GM20000 (cell line): ENCODE measurements around the gene GRIP1.

ENCODE experiments used
- DNase-seq: peaks from one replicate; pipeline ENCODE4 v3.0.0; 2012; ENCODE audit warnings: low spot score
- TF ChIP-seq, protein P1 (sequence below): IDR thresholded peaks from 2 replicates; pipeline ENCODE4 v1.5.1; 2012; ENCODE audit warnings: mild to moderate bottlenecking, control low read depth; ENCODE audit errors: extremely low read depth, missing control alignments

GRIP1 gene

GRCh38 chr12:66538970-66539369, 139.9 kb downstream of the GRIP1 start:
- no peak for DNase-seq

DNA sequence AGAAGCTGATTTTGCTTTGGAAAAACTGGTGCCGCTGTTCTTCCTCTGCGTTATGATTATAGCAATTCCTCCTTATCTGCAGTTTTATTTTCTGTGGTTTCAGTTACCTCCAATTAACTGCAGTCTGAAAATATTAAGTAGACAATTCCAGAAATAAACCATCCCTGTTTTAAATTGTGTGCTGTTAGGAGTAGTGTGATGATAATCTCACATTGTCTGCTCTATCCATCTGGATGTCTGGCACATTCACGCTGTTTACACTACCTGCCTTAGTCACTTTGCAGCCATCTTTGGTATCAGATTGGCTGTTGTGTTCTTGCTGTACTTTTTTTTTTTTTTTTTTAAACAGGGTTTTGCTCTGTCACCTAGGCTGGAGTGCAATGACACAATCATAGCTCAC, 141.0 kb downstream of the GRIP1 start:
- no peak for DNase-seq
- TF ChIP-seq, protein P1, sequence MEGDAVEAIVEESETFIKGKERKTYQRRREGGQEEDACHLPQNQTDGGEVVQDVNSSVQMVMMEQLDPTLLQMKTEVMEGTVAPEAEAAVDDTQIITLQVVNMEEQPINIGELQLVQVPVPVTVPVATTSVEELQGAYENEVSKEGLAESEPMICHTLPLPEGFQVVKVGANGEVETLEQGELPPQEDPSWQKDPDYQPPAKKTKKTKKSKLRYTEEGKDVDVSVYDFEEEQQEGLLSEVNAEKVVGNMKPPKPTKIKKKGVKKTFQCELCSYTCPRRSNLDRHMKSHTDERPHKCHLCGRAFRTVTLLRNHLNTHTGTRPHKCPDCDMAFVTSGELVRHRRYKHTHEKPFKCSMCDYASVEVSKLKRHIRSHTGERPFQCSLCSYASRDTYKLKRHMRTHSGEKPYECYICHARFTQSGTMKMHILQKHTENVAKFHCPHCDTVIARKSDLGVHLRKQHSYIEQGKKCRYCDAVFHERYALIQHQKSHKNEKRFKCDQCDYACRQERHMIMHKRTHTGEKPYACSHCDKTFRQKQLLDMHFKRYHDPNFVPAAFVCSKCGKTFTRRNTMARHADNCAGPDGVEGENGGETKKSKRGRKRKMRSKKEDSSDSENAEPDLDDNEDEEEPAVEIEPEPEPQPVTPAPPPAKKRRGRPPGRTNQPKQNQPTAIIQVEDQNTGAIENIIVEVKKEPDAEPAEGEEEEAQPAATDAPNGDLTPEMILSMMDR = no peak

More at GRCh38 chr12:66538970-66539369, 139.9 kb downstream of the GRIP1 start:
- TF ChIP-seq, protein P1 = no peak

- no peak for DNase-seq
- TF ChIP-seq, protein P1 = no peak
These were observed 145.1 kb downstream of the GRIP1 start for GRCh38 chr12:66533767-66534166.

GRCh38 chr12:66531766-66532165, 147.1 kb downstream of the GRIP1 start:
- TF ChIP-seq, protein P1 = no peak
- no peak for DNase-seq

DNA sequence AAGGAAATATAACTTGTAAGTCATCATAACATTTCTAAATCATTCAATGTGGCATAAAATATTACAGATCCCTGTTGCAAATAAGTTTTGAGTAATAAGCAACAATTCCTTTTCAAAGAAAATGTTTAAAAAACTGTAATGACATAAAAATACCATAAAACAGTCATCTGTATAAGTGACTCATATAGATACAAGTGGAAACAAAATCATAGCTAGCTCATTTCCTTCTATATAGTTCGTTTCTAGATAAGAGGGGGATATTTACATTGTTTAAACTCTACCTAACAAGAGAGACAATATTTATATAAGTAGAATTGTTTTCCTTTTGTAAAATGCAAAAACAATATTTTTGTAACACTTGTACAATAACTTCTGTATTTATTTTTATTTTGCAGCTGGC, 148.9 kb downstream of the GRIP1 start:
- TF ChIP-seq, protein P1 = no peak

GRCh38 chr12:66516561-66516960, 162.3 kb downstream of the GRIP1 start:
- no peak for DNase-seq

More for the DNA sequence above, 148.9 kb downstream of the GRIP1 start:
- no peak for DNase-seq

GRCh38 chr12:66516133-66516532, 162.7 kb downstream of the GRIP1 start:
- TF ChIP-seq, protein P1 = no peak
- no peak for DNase-seq

More at GRCh38 chr12:66516561-66516960, 162.3 kb downstream of the GRIP1 start:
- TF ChIP-seq, protein P1 = no peak

DNA sequence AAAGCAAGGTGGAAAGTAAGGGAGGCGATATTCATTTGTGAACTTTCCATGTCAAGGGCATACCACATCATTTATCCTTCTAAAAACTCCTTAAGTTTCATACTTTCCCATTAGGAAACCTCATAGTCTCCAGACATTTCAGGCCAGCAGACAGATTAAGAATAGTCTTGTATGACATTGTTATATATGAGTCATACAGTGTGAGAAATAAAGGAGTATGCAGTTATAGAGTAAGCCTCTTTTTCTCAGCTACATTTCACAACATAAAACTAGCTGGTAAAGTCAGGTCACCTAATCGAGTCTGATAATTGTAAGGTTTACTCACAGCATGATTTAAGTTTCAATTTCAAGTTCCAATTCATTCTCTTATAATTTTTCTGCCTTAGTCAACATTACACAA, 164.3 kb downstream of the GRIP1 start:
- no peak for DNase-seq
- TF ChIP-seq, protein P1 = no peak
